Stomach (tissue), 4 donors: ENCODE data around the gene SLC25A24.
"Not testable (repeated sequence)": the region's sequence is repeated elsewhere in the genome, so short reads cannot be mapped to it uniquely, and the experiment has no call there.

Experiments used
- EP300 ChIP-seq: sonication (generic); formaldehyde crosslinking; IDR thresholded peaks from one replicate; pipeline ENCODE4 v1.6.1; 2017; ENCODE audit warnings: antibody characterized with exemption
- POLR2A ChIP-seq, 4 donors: fragments of 450-650 bp; IDR thresholded peaks; one replicate each; pipeline ENCODE4 v1.6.1; 2016; ENCODE audit warnings: antibody characterized with exemption in 4 of 4, control low read depth in 2 of 4, mild to moderate bottlenecking in 1 of 4, moderate library complexity in 1 of 4
- POLR2AphosphoS5 ChIP-seq, 3 donors: sonication (generic); formaldehyde crosslinking; IDR thresholded peaks; one replicate each; pipeline ENCODE4 v1.6.1; 2016; ENCODE audit warnings: antibody characterized with exemption in 3 of 3
- TF ChIP-seq, protein P1 (sequence below), 7 experiments: fragments of 450-650 bp in 4 of 7; fragments of 200-600 bp in 3 of 7; sonication (generic) in 3 of 7; IDR thresholded peaks; one replicate each; pipeline ENCODE4 v1.5.1; 2016 to 2019; ENCODE audit warnings: antibody characterized with exemption in 7 of 7, control low read depth in 2 of 7, mild to moderate bottlenecking in 1 of 7

- TF ChIP-seq, protein P1, sequence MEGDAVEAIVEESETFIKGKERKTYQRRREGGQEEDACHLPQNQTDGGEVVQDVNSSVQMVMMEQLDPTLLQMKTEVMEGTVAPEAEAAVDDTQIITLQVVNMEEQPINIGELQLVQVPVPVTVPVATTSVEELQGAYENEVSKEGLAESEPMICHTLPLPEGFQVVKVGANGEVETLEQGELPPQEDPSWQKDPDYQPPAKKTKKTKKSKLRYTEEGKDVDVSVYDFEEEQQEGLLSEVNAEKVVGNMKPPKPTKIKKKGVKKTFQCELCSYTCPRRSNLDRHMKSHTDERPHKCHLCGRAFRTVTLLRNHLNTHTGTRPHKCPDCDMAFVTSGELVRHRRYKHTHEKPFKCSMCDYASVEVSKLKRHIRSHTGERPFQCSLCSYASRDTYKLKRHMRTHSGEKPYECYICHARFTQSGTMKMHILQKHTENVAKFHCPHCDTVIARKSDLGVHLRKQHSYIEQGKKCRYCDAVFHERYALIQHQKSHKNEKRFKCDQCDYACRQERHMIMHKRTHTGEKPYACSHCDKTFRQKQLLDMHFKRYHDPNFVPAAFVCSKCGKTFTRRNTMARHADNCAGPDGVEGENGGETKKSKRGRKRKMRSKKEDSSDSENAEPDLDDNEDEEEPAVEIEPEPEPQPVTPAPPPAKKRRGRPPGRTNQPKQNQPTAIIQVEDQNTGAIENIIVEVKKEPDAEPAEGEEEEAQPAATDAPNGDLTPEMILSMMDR (IDR thresholded peaks at IDR 0.05), result not testable (repeated sequence)
- not testable (repeated sequence) for TF ChIP-seq EP300; POLR2A (IDR thresholded peaks at IDR 0.05); POLR2AphosphoS5 (IDR thresholded peaks at IDR 0.05)
Measured at GRCh38 chr1:108133148-108133547, 67.0 kb downstream of the SLC25A24 start.
